Measurements from ENCODE around the gene TBC1D21.
"Not testable (repeated sequence)": the region's sequence is repeated elsewhere in the genome, so short reads cannot be mapped to it uniquely, and the experiment has no call there.

TBC1D21 gene

DNA sequence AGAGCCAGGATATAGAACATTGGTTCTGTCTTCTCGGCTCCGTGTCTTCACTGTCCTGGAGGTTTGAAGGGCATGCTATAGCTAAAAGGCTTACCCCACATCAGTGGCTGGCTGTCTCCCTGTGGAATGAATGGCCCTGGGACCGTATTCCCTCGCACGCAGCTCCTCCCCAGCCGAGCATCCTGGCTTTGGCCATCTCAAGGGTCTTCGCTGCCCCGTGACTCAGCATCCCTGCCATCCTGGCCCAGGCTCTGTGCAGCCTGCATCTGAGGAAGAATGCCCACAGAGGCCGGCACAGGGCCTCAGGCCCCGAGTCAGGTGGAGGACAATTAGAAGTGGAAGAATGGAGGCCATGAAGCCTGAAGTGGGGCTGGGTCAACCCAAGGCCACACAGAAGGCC is 63.9 kb downstream of the TBC1D21 start:
- H3K9me2 ChIP-seq (replicated peaks; ENCODE audit: control insufficient read depth, low read length): no peaks in the 10 kb centered on the region
- H3K4me2 ChIP-seq (ENCODE audit: low read length): no peak overlapping the region
- no peaks in the 10 kb centered on the region for H4K20me1 ChIP-seq (ENCODE audit: control insufficient read depth, insufficient read depth, low read depth, low read length)
- TF ChIP-seq EZH2phosphoT487 (IDR thresholded peaks at IDR 0.05; ENCODE audit: borderline replicate concordance, low read length): no peak
- TF ChIP-seq, protein P1, sequence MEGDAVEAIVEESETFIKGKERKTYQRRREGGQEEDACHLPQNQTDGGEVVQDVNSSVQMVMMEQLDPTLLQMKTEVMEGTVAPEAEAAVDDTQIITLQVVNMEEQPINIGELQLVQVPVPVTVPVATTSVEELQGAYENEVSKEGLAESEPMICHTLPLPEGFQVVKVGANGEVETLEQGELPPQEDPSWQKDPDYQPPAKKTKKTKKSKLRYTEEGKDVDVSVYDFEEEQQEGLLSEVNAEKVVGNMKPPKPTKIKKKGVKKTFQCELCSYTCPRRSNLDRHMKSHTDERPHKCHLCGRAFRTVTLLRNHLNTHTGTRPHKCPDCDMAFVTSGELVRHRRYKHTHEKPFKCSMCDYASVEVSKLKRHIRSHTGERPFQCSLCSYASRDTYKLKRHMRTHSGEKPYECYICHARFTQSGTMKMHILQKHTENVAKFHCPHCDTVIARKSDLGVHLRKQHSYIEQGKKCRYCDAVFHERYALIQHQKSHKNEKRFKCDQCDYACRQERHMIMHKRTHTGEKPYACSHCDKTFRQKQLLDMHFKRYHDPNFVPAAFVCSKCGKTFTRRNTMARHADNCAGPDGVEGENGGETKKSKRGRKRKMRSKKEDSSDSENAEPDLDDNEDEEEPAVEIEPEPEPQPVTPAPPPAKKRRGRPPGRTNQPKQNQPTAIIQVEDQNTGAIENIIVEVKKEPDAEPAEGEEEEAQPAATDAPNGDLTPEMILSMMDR (IDR thresholded peaks at IDR 0.05; ENCODE audit: low read depth, low read length, poor library complexity, severe bottlenecking): no peak
- H3K79me2 ChIP-seq (ENCODE audit: control insufficient read depth, low read length): no peaks in the 10 kb centered on the region
- H3K36me3 ChIP-seq (ENCODE audit: control insufficient read depth, low read length): no peaks in the 10 kb centered on the region
- H3F3A ChIP-seq (ENCODE audit: control insufficient read depth, insufficient read depth): no peaks in the 10 kb centered on the region
- no peaks in the 10 kb centered on the region for H3K9me3 ChIP-seq (ENCODE audit: control insufficient read depth, insufficient read depth, low read length)
- no peaks in the 10 kb centered on the region for H3K4me1 ChIP-seq (ENCODE audit: control insufficient read depth, low read length)
- H3K4me3 ChIP-seq (ENCODE audit: low read length): no peak overlapping the region
- 0 out of 2 replicates have a peak, but pooled peaks cover 3% of the 10 kb centered on the region for H3K27me3 ChIP-seq (ENCODE audit: control insufficient read depth, low read length)
- H3K27ac ChIP-seq (ENCODE audit: low read depth, low read length): no peak overlapping the region

DNA sequence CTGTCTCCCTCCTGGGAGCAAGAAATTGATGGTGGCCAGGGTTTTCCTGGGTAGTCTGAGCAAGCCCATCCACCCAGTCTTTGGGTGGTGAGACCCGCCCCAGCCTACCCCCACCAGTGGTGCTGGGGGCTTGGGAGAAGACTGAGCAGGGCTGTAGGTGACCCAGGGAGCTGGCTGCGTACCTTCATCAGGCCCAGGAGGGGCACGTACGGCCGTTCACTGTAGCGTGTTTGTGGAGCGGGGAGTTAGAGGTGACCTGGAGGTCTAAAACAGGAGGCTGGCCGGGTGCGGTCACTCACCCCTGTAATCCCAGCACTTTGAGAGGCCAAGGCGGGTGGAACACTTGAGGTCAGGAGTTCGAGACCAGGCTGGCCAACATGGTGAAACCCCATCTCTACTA is 64.4 kb downstream of the TBC1D21 start:
- Histone ChIP-seq H3K9me2 (replicated peaks; ENCODE audit: control insufficient read depth, low read length) (no peaks in the 10 kb centered on the region), H3K4me2 (ENCODE audit: low read length) (no peak overlapping the region), H3K4me1 (ENCODE audit: control insufficient read depth, low read length) (no peaks in the 10 kb centered on the region), H3K9me3 (ENCODE audit: control insufficient read depth, insufficient read depth, low read length) (no peaks in the 10 kb centered on the region), H3K27me3 (ENCODE audit: control insufficient read depth, low read length) (0 out of 2 replicates have a peak, but pooled peaks cover 3% of the 10 kb centered on the region), H4K20me1 (ENCODE audit: control insufficient read depth, insufficient read depth, low read depth, low read length) (no peaks in the 10 kb centered on the region), H3F3A (ENCODE audit: control insufficient read depth, insufficient read depth) (no peaks in the 10 kb centered on the region), H3K27ac (ENCODE audit: low read depth, low read length) (no peak overlapping the region), H3K36me3 (ENCODE audit: control insufficient read depth, low read length) (no peaks in the 10 kb centered on the region), H3K4me3 (ENCODE audit: low read length) (no peak overlapping the region), H3K79me2 (ENCODE audit: control insufficient read depth, low read length) (no peaks in the 10 kb centered on the region)
- TF ChIP-seq EZH2phosphoT487 (IDR thresholded peaks at IDR 0.05; ENCODE audit: borderline replicate concordance, low read length): no peak
- TF ChIP-seq, protein P1 (IDR thresholded peaks at IDR 0.05; ENCODE audit: low read depth, low read length, poor library complexity, severe bottlenecking): no peak

DNA sequence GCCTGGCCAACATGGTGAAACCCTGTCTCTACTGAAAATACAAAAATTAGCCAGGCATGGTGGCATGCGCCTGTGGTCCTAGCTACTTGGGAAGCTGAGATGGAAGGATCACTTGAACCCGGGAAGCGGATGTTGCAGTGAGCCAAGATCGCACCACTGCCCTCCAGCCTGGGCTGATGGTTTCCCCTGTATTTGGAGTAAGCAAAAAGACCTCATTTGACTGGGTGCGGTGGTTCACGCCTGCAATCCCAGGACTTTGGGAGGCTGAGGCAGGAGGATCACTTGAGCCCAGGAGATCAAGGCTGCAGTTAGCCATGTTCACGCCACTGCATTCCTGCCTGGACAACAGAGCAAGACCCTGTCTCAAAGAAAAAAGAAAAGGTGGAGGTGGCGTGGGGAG is 65.2 kb downstream of the TBC1D21 start:
- H3K9me2 ChIP-seq (replicated peaks; ENCODE audit: control insufficient read depth, low read length); H3K79me2 ChIP-seq (ENCODE audit: control insufficient read depth, low read length); H3K27me3 ChIP-seq (ENCODE audit: control insufficient read depth, low read length); H3K36me3 ChIP-seq (ENCODE audit: control insufficient read depth, low read length); H3K4me2 ChIP-seq (ENCODE audit: low read length); H3K27ac ChIP-seq (ENCODE audit: low read depth, low read length); H4K20me1 ChIP-seq (ENCODE audit: control insufficient read depth, insufficient read depth, low read depth, low read length); H3F3A ChIP-seq (ENCODE audit: control insufficient read depth, insufficient read depth); H3K9me3 ChIP-seq (ENCODE audit: control insufficient read depth, insufficient read depth, low read length); H3K4me1 ChIP-seq (ENCODE audit: control insufficient read depth, low read length); H3K4me3 ChIP-seq (ENCODE audit: low read length): not testable (repeated sequence)

Data from DOHH2 (cell line).